Measurements from ENCODE around the gene ANXA2R. TPM values are rescaled to one million over a fixed set of nuclear protein-coding genes. Genes with fewer than 3 reads are reported as not detected.
"Not testable (repeated sequence)": the region's sequence is repeated elsewhere in the genome, so short reads cannot be mapped to it uniquely, and the experiment has no call there.

The ANXA2R gene
- total RNA-seq, 2 experiments from 2014 or later, result 3.2 to 4.6 TPM

GRCh38 chr5:43060020-43060419, 19.9 kb upstream of the ANXA2R start:
- Mint-ChIP-seq H3K36me3 (ENCODE audit: low read depth) (peaks cover 13% of the 10 kb centered on the region), H3K9me3 (ENCODE audit: low read depth) (peaks cover 22% of the 10 kb centered on the region)
- H3K27ac Mint-ChIP-seq; CTCF ChIA-PET; H3K27me3 Mint-ChIP-seq; H3K4me3 Mint-ChIP-seq; POLR2A ChIA-PET; H3K4me1 Mint-ChIP-seq; intact Hi-C loops (cut with DNase I, micrococcal nuclease); DNase-seq; ATAC-seq: not testable (repeated sequence)

GRCh38 chr5:43055098-43055497, 15.0 kb upstream of the ANXA2R start:
- CTCF ChIA-PET, ATAC-seq, H3K27me3 Mint-ChIP-seq: not testable (repeated sequence)

GRCh38 chr5:43051684-43052083, 11.6 kb upstream of the ANXA2R start:
- Mint-ChIP-seq H3K4me3 (no peak overlapping the region), H3K36me3 (ENCODE audit: low read depth) (peaks cover 29% of the 10 kb centered on the region), H3K4me1 (peaks cover 28% of the 10 kb centered on the region), H3K27ac (no peak overlapping the region), H3K9me3 (ENCODE audit: low read depth) (peaks cover 19% of the 10 kb centered on the region), H3K27me3 (no peaks in the 10 kb centered on the region)
- POLR2A ChIA-PET, result interaction anchor here (0.7 kb wide), 1 partner anchor 264 kb away, joined by 3 read pairs; no protein-coding TSS in a partner anchor
- no peak for ATAC-seq
- no peak for DNase-seq
- CTCF ChIA-PET, result interaction anchor here (0.6 to 2.2 kb wide), 4 partner anchors 10 to 317 kb away, joined by 4 to 10 read pairs (median 8); no protein-coding TSS in a partner anchor
- intact Hi-C loops (cut with DNase I, micrococcal nuclease), result no loop called here

More at GRCh38 chr5:43055098-43055497, 15.0 kb upstream of the ANXA2R start:
- POLR2A ChIA-PET; DNase-seq; H3K4me3 Mint-ChIP-seq; H3K4me1 Mint-ChIP-seq; H3K27ac Mint-ChIP-seq; intact Hi-C loops (cut with DNase I, micrococcal nuclease): not testable (repeated sequence)
- peaks cover 25% of the 10 kb centered on the region for H3K9me3 Mint-ChIP-seq (ENCODE audit: low read depth)
- peaks cover 29% of the 10 kb centered on the region for H3K36me3 Mint-ChIP-seq (ENCODE audit: low read depth)

DNA sequence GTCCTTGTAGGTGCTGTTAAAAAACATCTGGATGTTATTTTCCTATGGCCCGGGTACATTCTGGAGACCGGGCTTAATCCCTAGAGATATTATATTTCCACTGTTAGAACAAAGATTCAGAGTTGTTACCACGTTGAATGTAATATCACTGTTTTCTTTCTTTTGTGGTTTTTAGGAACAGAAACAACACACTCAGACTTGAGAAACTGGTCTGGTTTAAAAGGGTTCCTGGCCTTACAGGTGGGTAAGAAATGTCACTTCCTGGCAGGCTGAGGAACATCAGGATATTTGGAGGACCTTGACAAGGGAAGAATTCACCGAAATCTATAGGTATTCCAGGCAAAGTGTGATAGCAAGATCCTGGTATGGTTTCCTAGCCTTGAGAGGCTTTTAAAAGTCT, 10.3 kb upstream of the ANXA2R start:
- DNase-seq, result no peak
- ATAC-seq, result no peak
- CTCF ChIA-PET, result interaction anchor here (1.1 to 3.2 kb wide), 7 partner anchors 9 to 138 kb away, joined by 3 to 17 read pairs (median 7); no protein-coding TSS in a partner anchor
- H3K4me1 Mint-ChIP-seq, result peaks cover 32% of the 10 kb centered on the region
- peaks cover 23% of the 10 kb centered on the region for H3K36me3 Mint-ChIP-seq (ENCODE audit: low read depth)
- peaks cover 9% of the 10 kb centered on the region for H3K9me3 Mint-ChIP-seq (ENCODE audit: low read depth)
- no peaks in the 10 kb centered on the region for H3K27me3 Mint-ChIP-seq
- H3K27ac Mint-ChIP-seq, result no peak overlapping the region
- H3K4me3 Mint-ChIP-seq, result no peak overlapping the region
- POLR2A ChIA-PET, result interaction anchor here (0.9 kb wide), 1 partner anchor 14 kb away, joined by 3 read pairs; no protein-coding TSS in a partner anchor
- intact Hi-C loops (cut with DNase I, micrococcal nuclease), result no loop called here

- POLR2A ChIA-PET, result no interaction called here
- Mint-ChIP-seq H3K4me1 (peaks cover 42% of the 10 kb centered on the region), H3K27me3 (no peaks in the 10 kb centered on the region), H3K9me3 (ENCODE audit: low read depth) (peaks cover 1% of the 10 kb centered on the region), H3K27ac (no peak overlapping the region), H3K36me3 (ENCODE audit: low read depth) (peaks cover 25% of the 10 kb centered on the region), H3K4me3 (no peak overlapping the region)
- no peak for ATAC-seq
- CTCF ChIA-PET, result interaction anchor here (0.6 to 3.2 kb wide), 9 partner anchors 8 to 435 kb away, joined by 3 to 17 read pairs (median 3); no protein-coding TSS in a partner anchor
- DNase-seq, result no peak
- intact Hi-C loops (cut with DNase I, micrococcal nuclease), result loop anchor here in 1 of 2 experiments (10.0 kb wide), 3 partner anchors 294 to 1304 kb away; partner anchors contain the start of genes CCDC152 and FBXO4
Observed at GRCh38 chr5:43049236-43049635, 9.1 kb upstream of the ANXA2R start.

DNA sequence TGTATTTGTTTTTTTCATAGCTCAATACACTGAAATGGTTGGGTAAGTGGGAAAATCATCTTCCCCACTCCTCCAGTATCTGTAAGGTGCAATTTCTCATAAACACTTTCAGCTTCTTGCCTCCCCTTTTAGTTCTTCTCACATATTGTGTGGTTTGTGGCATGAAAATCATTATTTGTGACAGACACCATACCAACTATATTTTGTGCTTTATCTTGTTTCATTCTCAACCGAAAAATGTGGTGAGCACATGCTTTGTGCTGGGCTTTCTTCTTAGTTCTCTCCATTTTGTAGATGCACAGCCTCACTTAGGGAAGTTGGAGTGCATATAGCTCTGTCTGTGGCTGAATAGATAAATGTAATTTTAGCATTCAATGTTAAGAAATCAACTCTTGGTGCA, 6.4 kb upstream of the ANXA2R start:
- no peak for ATAC-seq
- no peak overlapping the region for H3K27ac Mint-ChIP-seq
- peaks cover 45% of the 10 kb centered on the region for H3K4me1 Mint-ChIP-seq
- POLR2A ChIA-PET, result no interaction called here
- H3K4me3 Mint-ChIP-seq, result no peak overlapping the region
- no peaks in the 10 kb centered on the region for H3K9me3 Mint-ChIP-seq (ENCODE audit: low read depth)
- intact Hi-C loops (cut with DNase I, micrococcal nuclease), result loop anchor here in 1 of 2 experiments (10.0 kb wide), 3 partner anchors 292 to 1302 kb away; partner anchors contain the start of genes CCDC152 and FBXO4
- peaks cover 16% of the 10 kb centered on the region for H3K36me3 Mint-ChIP-seq (ENCODE audit: low read depth)
- CTCF ChIA-PET, result interaction anchor here (1.2 to 1.3 kb wide), 4 partner anchors 18 to 39 kb away, joined by 3 to 8 read pairs (median 4); no protein-coding TSS in a partner anchor
- no peak for DNase-seq
- H3K27me3 Mint-ChIP-seq, result no peaks in the 10 kb centered on the region

- no peak overlapping the region for H3K4me3 Mint-ChIP-seq
- H3K4me1 Mint-ChIP-seq, result peaks cover 40% of the 10 kb centered on the region
Observed at GRCh38 chr5:43045236-43045635, 5.1 kb upstream of the ANXA2R start.

DNA sequence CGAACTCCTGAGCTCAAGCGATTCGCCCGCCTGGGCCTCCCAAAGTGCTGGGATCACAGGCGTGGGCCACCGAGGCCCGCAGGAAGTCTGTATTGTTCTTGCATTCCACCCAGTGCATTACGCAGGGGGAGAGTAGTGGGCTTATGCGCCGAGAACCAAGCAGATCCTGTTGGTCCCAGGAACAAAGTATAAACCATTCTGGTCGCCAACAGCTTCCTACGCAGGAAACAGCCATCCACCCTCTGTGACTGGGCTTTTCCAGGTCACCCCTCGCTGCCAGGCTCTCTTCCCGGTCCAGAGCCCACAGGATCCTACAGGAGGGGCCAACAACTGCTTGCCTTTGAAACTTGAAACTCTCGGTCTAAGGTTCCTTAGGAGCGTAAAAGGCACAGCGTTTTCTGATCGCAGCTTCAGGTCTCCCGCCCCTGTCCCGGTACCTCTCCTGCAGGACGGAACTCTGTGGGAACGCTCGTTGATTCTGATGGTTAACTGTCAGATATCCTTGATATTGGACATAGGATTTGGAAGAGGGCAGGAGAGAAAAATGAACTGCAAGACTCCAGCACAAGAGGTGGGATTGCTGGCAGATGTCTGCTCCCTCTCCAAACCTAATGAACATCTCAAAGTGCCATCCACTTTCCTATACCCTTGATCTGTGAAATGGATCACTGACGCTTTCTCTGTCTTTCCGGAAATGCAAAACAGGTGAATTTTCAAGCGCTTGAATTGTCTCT, 4.2 kb upstream of the ANXA2R start:
- ATAC-seq, result no peak
- intact Hi-C loops (cut with DNase I, micrococcal nuclease), result loop anchor here in 1 of 2 experiments (10.0 kb wide), 3 partner anchors 290 to 1300 kb away; partner anchors contain the start of genes CCDC152 and FBXO4
- no peak overlapping the region for H3K27ac Mint-ChIP-seq
- peaks cover 33% of the 10 kb centered on the region for H3K4me1 Mint-ChIP-seq
- no peak for DNase-seq
- H3K4me3 Mint-ChIP-seq, result no peak overlapping the region
- ChIA-PET POLR2A (no interaction called here), CTCF (interaction anchor here (0.7 kb wide), 1 partner anchor 93 kb away, joined by 3 read pairs; no protein-coding TSS in a partner anchor)
- peaks cover 9% of the 10 kb centered on the region for H3K36me3 Mint-ChIP-seq (ENCODE audit: low read depth)
- H3K9me3 Mint-ChIP-seq (ENCODE audit: low read depth), result no peaks in the 10 kb centered on the region
- H3K27me3 Mint-ChIP-seq, result no peaks in the 10 kb centered on the region

More at GRCh38 chr5:43045236-43045635, 5.1 kb upstream of the ANXA2R start:
- no peaks in the 10 kb centered on the region for H3K9me3 Mint-ChIP-seq (ENCODE audit: low read depth)
- ChIA-PET POLR2A (interaction anchor here (0.6 kb wide), 1 partner anchor 148 kb away, joined by 4 read pairs; no protein-coding TSS in a partner anchor), CTCF (interaction anchor here (1.2 kb wide), 1 partner anchor 36 kb away, joined by 3 read pairs; no protein-coding TSS in a partner anchor)
- no peak for DNase-seq
- H3K27ac Mint-ChIP-seq, result no peak overlapping the region
- H3K36me3 Mint-ChIP-seq (ENCODE audit: low read depth), result peaks cover 10% of the 10 kb centered on the region
- intact Hi-C loops (cut with DNase I, micrococcal nuclease), result loop anchor here in 1 of 2 experiments (10.0 kb wide), 3 partner anchors 290 to 1300 kb away; partner anchors contain the start of genes CCDC152 and FBXO4
- no peak for ATAC-seq
- H3K27me3 Mint-ChIP-seq, result no peaks in the 10 kb centered on the region

- H3K27ac Mint-ChIP-seq, result peak overlapping the region; percentile 94
- H3K36me3 Mint-ChIP-seq (ENCODE audit: low read depth), result peaks cover 9% of the 10 kb centered on the region
- H3K9me3 Mint-ChIP-seq (ENCODE audit: low read depth), result no peaks in the 10 kb centered on the region
- DNase-seq (no peak), ATAC-seq (no peak)
- H3K4me3 Mint-ChIP-seq, result peak overlapping the region; percentile 81
- POLR2A ChIA-PET, result interaction anchor here (0.6 kb wide), 1 partner anchor 22 kb away, joined by 5 read pairs; no protein-coding TSS in a partner anchor
- CTCF ChIA-PET, result interaction anchor here (0.7 to 8.1 kb wide), 6 partner anchors 22 to 134 kb away, joined by 3 to 158 read pairs (median 33); no protein-coding TSS in a partner anchor
- no peaks in the 10 kb centered on the region for H3K27me3 Mint-ChIP-seq
- peaks cover 27% of the 10 kb centered on the region for H3K4me1 Mint-ChIP-seq
- intact Hi-C loops (cut with DNase I, micrococcal nuclease), result loop anchor here in 1 of 2 experiments (10.0 kb wide), 3 partner anchors 289 to 1299 kb away; partner anchors contain the start of genes CCDC152 and FBXO4
Observed at GRCh38 chr5:43043400-43043756, 3.3 kb upstream of the ANXA2R start.

DNA sequence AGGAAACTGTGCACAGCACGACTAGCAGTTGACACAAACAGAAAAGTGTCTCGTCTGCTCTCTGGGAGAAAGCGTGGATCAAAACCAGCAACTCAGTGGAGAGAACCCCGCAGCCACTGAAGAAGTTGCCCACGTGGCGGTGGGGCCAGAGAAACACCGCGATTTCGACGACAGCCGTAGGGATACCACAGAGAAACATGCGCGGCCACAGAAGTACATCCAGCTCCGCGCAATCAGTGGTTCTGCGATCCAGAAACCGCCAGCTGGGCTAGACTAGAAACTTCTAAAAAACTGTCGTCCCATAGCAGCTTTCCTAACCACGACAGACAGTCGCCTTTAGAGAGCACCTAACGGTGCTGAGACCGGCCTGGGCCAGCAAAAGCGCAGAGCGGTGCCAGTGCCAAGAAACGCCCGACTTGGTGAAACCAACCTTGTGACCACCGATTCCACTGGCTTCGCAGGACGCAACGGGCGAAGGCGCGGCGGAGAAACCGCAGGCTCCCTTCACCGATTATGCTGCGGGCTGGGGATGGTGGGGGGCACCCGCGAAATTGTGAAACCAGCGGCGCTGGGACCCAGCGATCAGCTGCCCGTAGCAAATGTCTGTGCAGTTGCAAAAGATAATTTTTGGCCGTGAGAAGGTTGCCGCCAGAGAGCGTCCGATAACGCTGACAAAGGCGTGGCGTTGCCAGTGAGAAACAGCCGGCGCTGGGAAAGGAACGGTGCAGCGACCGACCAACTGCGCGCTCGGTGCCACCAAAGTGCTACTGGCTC, 2.7 kb upstream of the ANXA2R start:
- Mint-ChIP-seq H3K9me3 (ENCODE audit: low read depth) (no peaks in the 10 kb centered on the region), H3K36me3 (ENCODE audit: low read depth) (peaks cover 9% of the 10 kb centered on the region), H3K27ac (peak overlapping the region; percentile 94), H3K4me1 (peaks cover 27% of the 10 kb centered on the region), H3K4me3 (peak overlapping the region; percentile 81), H3K27me3 (no peaks in the 10 kb centered on the region)
- intact Hi-C loops (cut with DNase I, micrococcal nuclease), result loop anchor here in 1 of 2 experiments (1.0 to 10.0 kb wide), 8 partner anchors 22 to 1298 kb away; partner anchors contain the start of genes C5orf34, CCDC152, FBXO4 and HMGCS1
- POLR2A ChIA-PET, result interaction anchor here (0.6 to 2.8 kb wide), 5 partner anchors 22 to 441 kb away, joined by 4 to 23 read pairs (median 5); partner anchors contain the start of gene TMEM267
- CTCF ChIA-PET, result interaction anchor here (0.6 to 8.1 kb wide), 14 partner anchors 9 to 442 kb away, joined by 3 to 158 read pairs (median 18); no protein-coding TSS in a partner anchor
- DNase-seq (peak; percentile 86), ATAC-seq (peak; percentile 28)
